ENCODE data around the gene JPT1.
"Not testable (repeated sequence)": the region's sequence is repeated elsewhere in the genome, so short reads cannot be mapped to it uniquely, and the experiment has no call there.

The JPT1 gene

GRCh38 chr17:75154195-75155106, at the start of gene JPT1:
Gene JPT1 (minus strand): TSS chr17:75154512. CDS start chr17:75154397, 115 bp downstream.
- peak; percentile 99 for DNase-seq

- no peak for DNase-seq
Observed at GRCh38 chr17:75199886-75200618, 45.7 kb upstream of the JPT1 start.

- DNase-seq = no peak
Observed at GRCh38 chr17:75194879-75195278, 40.6 kb upstream of the JPT1 start.

GRCh38 chr17:75191584-75191983, 37.3 kb upstream of the JPT1 start:
- DNase-seq = no peak

- no peak for DNase-seq
Observed at GRCh38 chr17:75188614-75189013, 34.3 kb upstream of the JPT1 start.

GRCh38 chr17:75183999-75184884, 29.9 kb upstream of the JPT1 start:
- DNase-seq = no peak

GRCh38 chr17:75182569-75183436, 28.5 kb upstream of the JPT1 start, which contains the start of gene SUMO2:
Gene SUMO2 (minus strand): TSS chr17:75182959. CDS start chr17:75182834, 125 bp downstream.
- peak; percentile 95 for DNase-seq

GRCh38 chr17:75182319-75182568, 27.9 kb upstream of the JPT1 start:
- DNase-seq = no peak

- DNase-seq = no peak
Observed at GRCh38 chr17:75181608-75182318, 27.5 kb upstream of the JPT1 start.

GRCh38 chr17:75181110-75181509, 26.8 kb upstream of the JPT1 start:
- DNase-seq = no peak

- no peak for DNase-seq
Observed at GRCh38 chr17:75178453-75178852, 24.1 kb upstream of the JPT1 start.

- no peak for DNase-seq
Observed at GRCh38 chr17:75176625-75177024, 22.3 kb upstream of the JPT1 start.

- DNase-seq = no peak
Observed at GRCh38 chr17:75174996-75175395, 20.7 kb upstream of the JPT1 start.

GRCh38 chr17:75173526-75173925, 19.2 kb upstream of the JPT1 start:
- no peak for DNase-seq

GRCh38 chr17:75168998-75169397, 14.7 kb upstream of the JPT1 start:
- no peak for DNase-seq

GRCh38 chr17:75164606-75165005, 10.3 kb upstream of the JPT1 start:
- not testable (repeated sequence) for DNase-seq

- no peak for DNase-seq
Observed at GRCh38 chr17:75163074-75163473, 8.8 kb upstream of the JPT1 start.

- DNase-seq = no peak
Observed at GRCh38 chr17:75160211-75160610, 5.9 kb upstream of the JPT1 start.

GRCh38 chr17:75159196-75160031, 5.1 kb upstream of the JPT1 start:
- DNase-seq = no peak

- not testable (repeated sequence) for DNase-seq
Observed at GRCh38 chr17:75158480-75158879, 4.2 kb upstream of the JPT1 start.

- DNase-seq = no peak
Observed at GRCh38 chr17:75155191-75155601, 884 bp upstream of the JPT1 start.

Data from COR-L47 (cell line).